HG02678 (cell line): ENCODE data around the gene AMELY.
"Not testable (repeated sequence)": the region's sequence is repeated elsewhere in the genome, so short reads cannot be mapped to it uniquely, and the experiment has no call there.

Experiments
- ATAC-seq: cut with Tn5 transposase; IDR thresholded peaks from one replicate; pipeline ENCODE4 v1.9.1; 2021; ENCODE audit warnings: mild to moderate bottlenecking, moderate library complexity; ENCODE audit not compliant: unreplicated experiment

AMELY gene

GRCh38 chrY:6911253-6911881 is at the start of gene AMELY:
Gene AMELY (minus strand): TSS chrY:6911752. CDS start chrY:6872608, 39,144 bp downstream.
- ATAC-seq: no peak

- no peak for ATAC-seq
Measured at GRCh38 chrY:6949947-6950346, 38.4 kb upstream of the AMELY start.

- no peak for ATAC-seq
Measured at GRCh38 chrY:6948378-6948777, 36.8 kb upstream of the AMELY start.

GRCh38 chrY:6947695-6948094 is 36.1 kb upstream of the AMELY start:
- ATAC-seq: no peak

GRCh38 chrY:6935497-6935896 is 23.9 kb upstream of the AMELY start:
- ATAC-seq: no peak

GRCh38 chrY:6931779-6932396 is 20.3 kb upstream of the AMELY start:
- ATAC-seq: no peak

- no peak for ATAC-seq
Measured at GRCh38 chrY:6929237-6929636, 17.7 kb upstream of the AMELY start.

GRCh38 chrY:6928265-6928664 is 16.7 kb upstream of the AMELY start:
- ATAC-seq: no peak

- ATAC-seq: no peak
Measured at GRCh38 chrY:6921061-6921460, 9.5 kb upstream of the AMELY start.

GRCh38 chrY:6913362-6913761 is 1.8 kb upstream of the AMELY start:
- no peak for ATAC-seq

GRCh38 chrY:6910372-6911252 is 940 bp downstream of the AMELY start, which contains the start of gene TBL1Y:
Gene TBL1Y (plus strand): TSS chrY:6910697. CDS start chrY:7025085, 114,388 bp downstream.
- no peak for ATAC-seq

- ATAC-seq: no peak
Measured at GRCh38 chrY:6909856-6910255, 1.7 kb downstream of the AMELY start.

GRCh38 chrY:6909118-6909521 is 2.4 kb downstream of the AMELY start:
- no peak for ATAC-seq

GRCh38 chrY:6908021-6908420 is 3.5 kb downstream of the AMELY start:
- not testable (repeated sequence) for ATAC-seq

GRCh38 chrY:6907591-6907990 is 4.0 kb downstream of the AMELY start:
- ATAC-seq: no peak

GRCh38 chrY:6902116-6902515 is 9.4 kb downstream of the AMELY start:
- not testable (repeated sequence) for ATAC-seq

- no peak for ATAC-seq
Measured at GRCh38 chrY:6895236-6895635, 16.3 kb downstream of the AMELY start.

GRCh38 chrY:6894496-6894895 is 17.1 kb downstream of the AMELY start:
- ATAC-seq: no peak

- ATAC-seq: no peak
Measured at GRCh38 chrY:6849384-6849783, 62.2 kb downstream of the AMELY start.

- ATAC-seq: not testable (repeated sequence)
Measured at GRCh38 chrY:6842650-6843049, 68.9 kb downstream of the AMELY start.
